ENCODE results near the gene PGBD2.

DNA sequence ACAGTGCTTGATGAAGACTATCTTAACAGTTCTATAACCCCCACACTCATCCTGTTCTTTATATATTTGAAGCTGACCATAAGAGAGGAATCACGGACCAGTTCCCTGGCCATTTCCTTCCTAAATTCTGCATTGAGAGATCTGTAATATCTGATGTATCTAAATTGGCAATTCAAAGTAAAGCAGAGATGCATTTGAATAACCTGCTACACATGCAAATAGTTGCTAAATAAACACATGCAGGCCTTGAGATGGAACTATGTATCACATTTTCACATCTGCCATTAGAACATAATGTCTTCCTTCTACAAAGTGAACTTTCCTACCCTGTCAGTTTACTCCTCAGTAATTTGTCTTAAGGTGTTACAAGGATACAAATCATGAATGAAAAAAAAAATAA, 20.4 kb upstream of the PGBD2 start:
- TF ChIP-seq, protein P1, sequence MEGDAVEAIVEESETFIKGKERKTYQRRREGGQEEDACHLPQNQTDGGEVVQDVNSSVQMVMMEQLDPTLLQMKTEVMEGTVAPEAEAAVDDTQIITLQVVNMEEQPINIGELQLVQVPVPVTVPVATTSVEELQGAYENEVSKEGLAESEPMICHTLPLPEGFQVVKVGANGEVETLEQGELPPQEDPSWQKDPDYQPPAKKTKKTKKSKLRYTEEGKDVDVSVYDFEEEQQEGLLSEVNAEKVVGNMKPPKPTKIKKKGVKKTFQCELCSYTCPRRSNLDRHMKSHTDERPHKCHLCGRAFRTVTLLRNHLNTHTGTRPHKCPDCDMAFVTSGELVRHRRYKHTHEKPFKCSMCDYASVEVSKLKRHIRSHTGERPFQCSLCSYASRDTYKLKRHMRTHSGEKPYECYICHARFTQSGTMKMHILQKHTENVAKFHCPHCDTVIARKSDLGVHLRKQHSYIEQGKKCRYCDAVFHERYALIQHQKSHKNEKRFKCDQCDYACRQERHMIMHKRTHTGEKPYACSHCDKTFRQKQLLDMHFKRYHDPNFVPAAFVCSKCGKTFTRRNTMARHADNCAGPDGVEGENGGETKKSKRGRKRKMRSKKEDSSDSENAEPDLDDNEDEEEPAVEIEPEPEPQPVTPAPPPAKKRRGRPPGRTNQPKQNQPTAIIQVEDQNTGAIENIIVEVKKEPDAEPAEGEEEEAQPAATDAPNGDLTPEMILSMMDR (IDR thresholded peaks at IDR 0.05; ENCODE audit: control extremely low read depth in 1 of 3, insufficient read depth in 1 of 3, low read depth in 1 of 3, low read length in 3 of 3) = no peak
- TF ChIP-seq TBP (IDR thresholded peaks at IDR 0.05; ENCODE audit: low read depth, low read length) (no peak), TAF1 (IDR thresholded peaks at IDR 0.05; ENCODE audit: low read depth, low read length) (no peak), GABPA (IDR thresholded peaks at IDR 0.05; ENCODE audit: borderline replicate concordance, insufficient read depth, low read length) (no peak), POLR2A (IDR thresholded peaks at IDR 0.05; ENCODE audit: control extremely low read depth in 1 of 2, low read depth in 2 of 2, low read length in 2 of 2) (no peak), RFX5 (IDR thresholded peaks at IDR 0.05; ENCODE audit: borderline replicate concordance, low read depth, low read length) (no peak)
- TF ChIP-seq, protein P2, sequence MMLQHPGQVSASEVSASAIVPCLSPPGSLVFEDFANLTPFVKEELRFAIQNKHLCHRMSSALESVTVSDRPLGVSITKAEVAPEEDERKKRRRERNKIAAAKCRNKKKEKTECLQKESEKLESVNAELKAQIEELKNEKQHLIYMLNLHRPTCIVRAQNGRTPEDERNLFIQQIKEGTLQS (IDR thresholded peaks at IDR 0.05; ENCODE audit: insufficient read depth, low read depth, low read length) = no peak
